Mesenchymal stem cell (in vitro differentiated cells and primary cell): ENCODE results near the gene CAT.

Experiments
- DNase-seq: peaks from one replicate; pipeline ENCODE4 v3.0.0-alpha.2; 2013
- H2AFZ ChIP-seq: one replicate; pipeline ENCODE4 v1.6.1; 2013; ENCODE audit warnings: low read depth, mild to moderate bottlenecking, control low read depth, inconsistent platforms, low read length, moderate library complexity
- H2AK5ac ChIP-seq: 2 replicates; pipeline ENCODE4 v1.6.1; 2013; ENCODE audit warnings: low read length, moderate library complexity, mild to moderate bottlenecking, inconsistent platforms; ENCODE audit not compliant: severe bottlenecking
- H2BK120ac ChIP-seq: one replicate; pipeline ENCODE4 v1.6.1; 2013; ENCODE audit warnings: low read depth, mild to moderate bottlenecking, inconsistent platforms, low read length, moderate library complexity
- H2BK12ac ChIP-seq, 2 experiments: one replicate each; pipeline ENCODE4 v1.6.1; 2013; ENCODE audit warnings: inconsistent platforms in 2 of 2, low read length in 2 of 2, mild to moderate bottlenecking in 2 of 2, moderate library complexity in 2 of 2, control low read depth in 1 of 2
- H2BK15ac ChIP-seq: one replicate; pipeline ENCODE4 v1.6.1; 2013; ENCODE audit warnings: mild to moderate bottlenecking, low read depth, inconsistent platforms; ENCODE audit not compliant: poor library complexity, severe bottlenecking
- H2BK5ac ChIP-seq: 2 replicates; pipeline ENCODE4 v1.6.1; 2013; ENCODE audit warnings: low read depth, mild to moderate bottlenecking, low read length, control low read depth, inconsistent platforms; ENCODE audit not compliant: poor library complexity, severe bottlenecking
- H3K14ac ChIP-seq, 2 experiments: one replicate each; pipeline ENCODE4 v1.6.1; 2013; ENCODE audit warnings: inconsistent platforms in 2 of 2, low read length in 2 of 2, control low read depth in 1 of 2, mild to moderate bottlenecking in 1 of 2, moderate library complexity in 1 of 2
- H3K18ac ChIP-seq, 2 experiments: one replicate each; pipeline ENCODE4 v1.6.1; 2013; ENCODE audit warnings: inconsistent platforms in 2 of 2, low read length in 2 of 2, control low read depth in 1 of 2, low read depth in 1 of 2, mild to moderate bottlenecking in 1 of 2
- H3K23ac ChIP-seq, 2 experiments: one replicate each; pipeline ENCODE4 v1.6.1; 2013; ENCODE audit warnings: inconsistent platforms in 2 of 2, low read length in 2 of 2, mild to moderate bottlenecking in 2 of 2, moderate library complexity in 2 of 2, control low read depth in 1 of 2
- H3K27ac ChIP-seq: 2 replicates; pipeline ENCODE4 v1.5.1; 2013; ENCODE audit warnings: mild to moderate bottlenecking, moderate library complexity, low read length, control low read depth, inconsistent platforms; ENCODE audit not compliant: poor library complexity, severe bottlenecking
- H3K27me3 ChIP-seq, 2 experiments: 2 replicates each; pipeline versions ENCODE4 v1.6.1 to v1.7.0; 2013; ENCODE audit warnings: low read length in 2 of 2, mild to moderate bottlenecking in 2 of 2, moderate library complexity in 2 of 2, control low read depth in 1 of 2, inconsistent platforms in 1 of 2; ENCODE audit not compliant: control insufficient read depth in 1 of 2, insufficient read depth in 1 of 2
- H3K36me3 ChIP-seq, 2 experiments: 2 replicates each; pipeline versions ENCODE4 v1.6.1 to v1.7.0; 2013; ENCODE audit warnings: low read length in 2 of 2, control low read depth in 1 of 2, inconsistent platforms in 1 of 2, low read depth in 1 of 2, mild to moderate bottlenecking in 1 of 2; ENCODE audit not compliant: insufficient read depth in 2 of 2, control insufficient read depth in 1 of 2
- H3K4ac ChIP-seq, 2 experiments: one replicate each; pipeline ENCODE4 v1.6.1; 2013; ENCODE audit warnings: inconsistent platforms in 2 of 2, low read length in 2 of 2, mild to moderate bottlenecking in 2 of 2, moderate library complexity in 2 of 2, control low read depth in 1 of 2, low read depth in 1 of 2
- H3K4me1 ChIP-seq: 2 replicates; pipeline ENCODE4 v1.6.1; 2013; ENCODE audit warnings: low read depth, low read length, control low read depth; ENCODE audit not compliant: control insufficient read depth, insufficient read depth
- H3K4me2 ChIP-seq: 2 replicates; pipeline ENCODE4 v1.6.1; 2013; ENCODE audit warnings: low read length, mild to moderate bottlenecking, inconsistent platforms; ENCODE audit not compliant: poor library complexity, severe bottlenecking
- H3K4me3 ChIP-seq, 2 experiments: 2 replicates each; pipeline versions ENCODE4 v1.5.1 to v1.7.0; 2013; ENCODE audit warnings: low read length in 2 of 2, mild to moderate bottlenecking in 2 of 2, control low read depth in 1 of 2, low read depth in 1 of 2; ENCODE audit not compliant: insufficient read depth in 1 of 2
- H3K79me1 ChIP-seq: replicated peaks from 2 replicates; pipeline ENCODE4 v1.6.1; 2013; ENCODE audit warnings: mild to moderate bottlenecking, control low read depth, low read length, inconsistent platforms; ENCODE audit not compliant: poor library complexity, severe bottlenecking
- H3K9ac ChIP-seq: 2 replicates; pipeline ENCODE4 v1.7.0; 2013; ENCODE audit warnings: mild to moderate bottlenecking, low read length, moderate library complexity
- H3K9me3 ChIP-seq: 2 replicates; pipeline ENCODE4 v1.7.0; 2013; ENCODE audit warnings: mild to moderate bottlenecking, low read length; ENCODE audit not compliant: control insufficient read depth
- H4K8ac ChIP-seq: one replicate; pipeline ENCODE4 v1.6.1; 2013; ENCODE audit warnings: inconsistent platforms, mild to moderate bottlenecking, low read length, moderate library complexity
- H4K91ac ChIP-seq: one replicate; pipeline ENCODE4 v1.6.1; 2013; ENCODE audit warnings: mild to moderate bottlenecking, low read length, inconsistent platforms
- WGBS: methylation state at CpG from one replicate; pipeline ENCODE4 v1.1.7; 2013; ENCODE audit warnings: mixed read lengths; 5-methylcytosine and 5-hydroxymethylcytosine counted together

CAT gene

DNA sequence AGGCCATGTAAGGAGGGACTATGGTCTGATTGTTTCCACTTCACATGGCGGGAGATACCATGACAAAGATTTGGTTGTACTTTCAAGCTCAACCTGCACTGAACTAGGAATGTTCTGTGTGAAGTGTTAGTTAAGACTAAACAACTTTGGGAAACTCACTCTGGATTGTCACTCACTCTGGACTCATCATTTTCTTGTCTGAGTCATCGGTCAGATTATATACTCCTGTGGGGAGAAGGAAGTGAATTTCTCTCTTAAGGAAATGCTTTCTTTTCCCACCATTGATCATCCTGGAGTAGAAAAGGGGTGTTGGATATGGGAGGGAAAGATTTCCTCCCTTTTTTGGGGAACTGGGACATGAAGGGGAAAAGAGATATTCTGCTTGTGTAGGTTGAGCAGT lies 26.9 kb upstream of the CAT start:
- no peak overlapping the region for H2BK12ac ChIP-seq
- 93% methylated on average over 1 of the region's 2 CpGs for WGBS
- no peak overlapping the region for H3K4me3 ChIP-seq
- peaks cover 46% of the 10 kb centered on the region for H3K9me3 ChIP-seq
- no peaks in the 10 kb centered on the region for H3K4me1 ChIP-seq
- H2BK15ac ChIP-seq = no peak overlapping the region
- no peaks in the 10 kb centered on the region for H3K79me1 ChIP-seq
- no peak overlapping the region for H3K9ac ChIP-seq
- no peak overlapping the region for H3K4me2 ChIP-seq
- no peak overlapping the region for H3K27ac ChIP-seq
- no peak overlapping the region for H2BK120ac ChIP-seq
- H4K91ac ChIP-seq = no peak overlapping the region
- H2AFZ ChIP-seq = no peak overlapping the region
- no peak overlapping the region for H2AK5ac ChIP-seq
- H3K14ac ChIP-seq = no peak overlapping the region
- no peaks in the 10 kb centered on the region for H3K36me3 ChIP-seq
- no peak overlapping the region for H3K23ac ChIP-seq
- H3K27me3 ChIP-seq = peaks cover 0 to 2% of the 10 kb centered on the region in 2 experiments
- DNase-seq = no peak
- H4K8ac ChIP-seq = no peak overlapping the region
- no peak overlapping the region for H3K4ac ChIP-seq
- H2BK5ac ChIP-seq = no peak overlapping the region
- H3K18ac ChIP-seq = no peak overlapping the region

DNA sequence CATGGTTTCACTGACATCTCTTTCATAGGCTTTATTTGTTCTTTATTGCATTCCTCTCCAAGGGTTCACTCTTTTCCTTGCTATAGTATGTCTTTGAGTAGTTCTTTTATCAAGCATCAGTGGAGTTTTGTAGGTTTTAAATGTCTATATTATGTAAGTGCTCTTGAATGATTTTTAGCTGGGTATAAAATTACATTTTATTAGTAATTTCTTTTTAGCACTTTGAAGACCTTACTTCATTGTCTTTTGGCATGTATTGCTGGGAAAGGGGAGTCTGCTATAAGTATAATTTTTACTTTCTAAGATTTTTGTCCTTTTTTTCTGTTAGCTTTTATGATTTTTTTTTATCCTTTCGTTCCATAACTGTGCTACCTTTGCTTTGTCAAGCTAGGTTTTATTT lies 25.5 kb upstream of the CAT start:
- no peak overlapping the region for H2BK12ac ChIP-seq
- no peak overlapping the region for H3K18ac ChIP-seq
- no peak overlapping the region for H3K27ac ChIP-seq
- no peak overlapping the region for H3K4ac ChIP-seq
- H2BK15ac ChIP-seq = no peak overlapping the region
- no peak overlapping the region for H3K23ac ChIP-seq
- H3K79me1 ChIP-seq = no peaks in the 10 kb centered on the region
- no peaks in the 10 kb centered on the region for H3K4me1 ChIP-seq
- H3K27me3 ChIP-seq = no peaks in the 10 kb centered on the region
- 63% methylated on average over 1 of the region's 1 CpG for WGBS
- H2AK5ac ChIP-seq = no peak overlapping the region
- H3K4me2 ChIP-seq = no peak overlapping the region
- no peak overlapping the region for H3K4me3 ChIP-seq
- no peak overlapping the region for H4K8ac ChIP-seq
- H2AFZ ChIP-seq = no peak overlapping the region
- H2BK5ac ChIP-seq = no peak overlapping the region
- no peak overlapping the region for H4K91ac ChIP-seq
- H3K9me3 ChIP-seq = peaks cover 44% of the 10 kb centered on the region
- H3K14ac ChIP-seq = no peak overlapping the region
- H3K36me3 ChIP-seq = no peaks in the 10 kb centered on the region
- H2BK120ac ChIP-seq = no peak overlapping the region
- H3K9ac ChIP-seq = no peak overlapping the region
- DNase-seq = no peak

DNA sequence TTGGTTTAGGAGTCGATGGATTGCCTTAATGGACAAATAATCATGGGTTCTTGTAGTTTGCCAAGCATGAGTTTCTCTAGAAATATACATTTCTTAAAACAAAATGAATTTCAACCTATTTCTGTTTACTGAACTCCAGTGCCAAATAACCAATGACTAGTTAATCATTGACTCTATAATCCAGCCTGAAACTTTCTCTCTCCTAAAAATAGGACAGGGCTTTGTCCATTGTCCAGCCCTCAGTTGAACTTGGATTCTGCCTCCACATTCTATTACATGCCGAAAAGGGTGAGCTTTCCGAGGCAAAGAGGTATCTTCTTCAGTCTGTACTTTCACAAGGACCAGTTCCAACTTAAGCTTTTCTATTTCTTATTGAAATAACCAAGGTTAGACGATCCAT lies 23.2 kb upstream of the CAT start:
- H2BK12ac ChIP-seq = no peak overlapping the region
- H3K4me3 ChIP-seq = no peak overlapping the region
- no peak overlapping the region for H3K23ac ChIP-seq
- H3K79me1 ChIP-seq = no peaks in the 10 kb centered on the region
- no peak overlapping the region for H3K4ac ChIP-seq
- no peak overlapping the region for H2AK5ac ChIP-seq
- H2BK5ac ChIP-seq = no peak overlapping the region
- H3K4me1 ChIP-seq = no peaks in the 10 kb centered on the region
- H4K8ac ChIP-seq = no peak overlapping the region
- no peaks in the 10 kb centered on the region for H3K36me3 ChIP-seq
- H3K27ac ChIP-seq = no peak overlapping the region
- no peak overlapping the region for H3K14ac ChIP-seq
- no peak overlapping the region for H3K4me2 ChIP-seq
- no peaks in the 10 kb centered on the region for H3K27me3 ChIP-seq
- H2BK120ac ChIP-seq = no peak overlapping the region
- no peak overlapping the region for H3K18ac ChIP-seq
- no peak overlapping the region for H3K9ac ChIP-seq
- no peak overlapping the region for H2BK15ac ChIP-seq
- no peak overlapping the region for H4K91ac ChIP-seq
- H2AFZ ChIP-seq = no peak overlapping the region
- 65% methylated on average over 3 of the region's 4 CpGs for WGBS
- peaks cover 39% of the 10 kb centered on the region for H3K9me3 ChIP-seq
- no peak for DNase-seq

DNA sequence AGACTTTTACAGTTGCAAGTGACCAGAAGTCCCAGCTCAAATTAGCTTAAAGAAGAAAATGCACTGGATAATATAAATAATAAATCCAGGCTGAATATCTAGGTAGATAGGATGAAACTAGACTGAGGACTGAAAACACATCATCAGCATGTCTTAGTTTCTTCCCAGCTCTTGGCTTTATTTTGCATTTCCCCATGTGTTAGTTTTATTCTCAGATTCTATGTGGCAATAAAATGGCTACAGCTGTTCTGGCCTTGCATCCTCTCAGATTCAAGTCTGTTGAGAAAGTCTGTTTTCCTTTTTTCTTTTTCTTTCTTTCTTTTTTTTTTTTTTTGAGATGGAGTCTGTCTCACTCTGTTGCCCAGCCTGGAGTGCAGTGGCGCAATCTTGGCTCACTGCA lies 22.6 kb upstream of the CAT start:
- 91% methylated on average over 1 of the region's 1 CpG for WGBS
- no peak overlapping the region for H4K91ac ChIP-seq

More for the DNA sequence above, 22.6 kb upstream of the CAT start:
- DNase-seq = no peak
- H3K23ac ChIP-seq = no peak overlapping the region
- no peak overlapping the region for H2BK5ac ChIP-seq
- H2BK120ac ChIP-seq = no peak overlapping the region
- H3K4me1 ChIP-seq = no peaks in the 10 kb centered on the region
- no peak overlapping the region for H2BK15ac ChIP-seq
- H3K9ac ChIP-seq = no peak overlapping the region
- no peak overlapping the region for H3K4me2 ChIP-seq
- no peak overlapping the region for H3K27ac ChIP-seq
- H3K4ac ChIP-seq = no peak overlapping the region
- H3K18ac ChIP-seq = no peak overlapping the region
- no peak overlapping the region for H3K4me3 ChIP-seq
- no peak overlapping the region for H3K14ac ChIP-seq
- H2AFZ ChIP-seq = no peak overlapping the region
- H4K8ac ChIP-seq = no peak overlapping the region
- no peak overlapping the region for H2BK12ac ChIP-seq
- H3K27me3 ChIP-seq = no peaks in the 10 kb centered on the region
- H2AK5ac ChIP-seq = no peak overlapping the region
- H3K36me3 ChIP-seq = no peaks in the 10 kb centered on the region
- H3K9me3 ChIP-seq = peaks cover 38% of the 10 kb centered on the region
- H3K79me1 ChIP-seq = no peaks in the 10 kb centered on the region
